B cell (primary cell): ENCODE results near the gene CAPN5.

Experiments
- CTCF ChIP-seq: fragments of 200-600 bp; IDR thresholded peaks from one replicate; pipeline ENCODE4 v1.8.0; 2022; ENCODE audit warnings: antibody characterized with exemption, mild to moderate bottlenecking
- EZH2 ChIP-seq: IDR thresholded peaks from 2 replicates; pipeline ENCODE4 v1.6.1; 2012; ENCODE audit warnings: borderline replicate concordance, low read depth, mild to moderate bottlenecking, moderate library complexity, low read length; ENCODE audit not compliant: insufficient read depth, poor library complexity, severe bottlenecking

- TF ChIP-seq CTCF (no peak), EZH2 (no peak)
Measured at GRCh38 chr11:77136074-77136473, 69.3 kb downstream of the CAPN5 start.
